GOT3 (cell line): ENCODE data around the gene HSD11B1L.

Experiments used
- DNase-seq: peaks from one replicate; lab custom pipeline; 2025; ENCODE audit warnings: mixed read lengths; lab: John Stamatoyannopoulos, UW

Gene HSD11B1L

GRCh38 chr19:5666921-5667610 is 13.8 kb upstream of the HSD11B1L start:
- DNase-seq = no peak

- no peak for DNase-seq
Observed at GRCh38 chr19:5667751-5668271, 13.0 kb upstream of the HSD11B1L start.

- no peak for DNase-seq
Observed at GRCh38 chr19:5669212-5669611, 11.6 kb upstream of the HSD11B1L start.

- no peak for DNase-seq
Observed at GRCh38 chr19:5671600-5671999, 9.2 kb upstream of the HSD11B1L start.

- DNase-seq = no peak
Observed at GRCh38 chr19:5672708-5673459, 7.9 kb upstream of the HSD11B1L start.

GRCh38 chr19:5673752-5674151 is 7.1 kb upstream of the HSD11B1L start:
- DNase-seq = no peak

GRCh38 chr19:5674714-5675113 is 6.1 kb upstream of the HSD11B1L start:
- DNase-seq = no peak

- no peak for DNase-seq
Observed at GRCh38 chr19:5676105-5676771, 4.6 kb upstream of the HSD11B1L start.

- DNase-seq = no peak
Observed at GRCh38 chr19:5676772-5677105, 4.1 kb upstream of the HSD11B1L start.

GRCh38 chr19:5677136-5677535 is 3.7 kb upstream of the HSD11B1L start:
- DNase-seq = no peak

GRCh38 chr19:5677580-5677979 is 3.2 kb upstream of the HSD11B1L start:
- DNase-seq = no peak

GRCh38 chr19:5678071-5678718 is 2.6 kb upstream of the HSD11B1L start:
- no peak for DNase-seq

GRCh38 chr19:5679289-5680083 is 1.3 kb upstream of the HSD11B1L start:
- no peak for DNase-seq

GRCh38 chr19:5680084-5680436 is 767 bp upstream of the HSD11B1L start:
- DNase-seq = no peak

GRCh38 chr19:5681391-5682106 is 722 bp downstream of the HSD11B1L start:
- DNase-seq = no peak

- DNase-seq = no peak
Observed at GRCh38 chr19:5682107-5682482, 1.3 kb downstream of the HSD11B1L start.

- DNase-seq = no peak
Observed at GRCh38 chr19:5683177-5683886, 2.5 kb downstream of the HSD11B1L start.

- no peak for DNase-seq
Observed at GRCh38 chr19:5684694-5685430, 4.0 kb downstream of the HSD11B1L start.

- DNase-seq = no peak
Observed at GRCh38 chr19:5686326-5686646, 5.5 kb downstream of the HSD11B1L start.
